H9 (cell line): ENCODE results near the gene COL18A1. TPM values are rescaled to one million over a fixed set of nuclear protein-coding genes. Genes with fewer than 3 reads are reported as not detected.

ENCODE experiments used
- DNase-seq: peaks from one replicate; pipeline ENCODE4 v3.0.0-alpha.2; 2017
- H2AFZ ChIP-seq: one replicate; pipeline ENCODE4 v1.6.1; 2013; ENCODE audit warnings: mild to moderate bottlenecking, low read length, control low read depth, moderate library complexity
- H2AK5ac ChIP-seq: 2 replicates; pipeline ENCODE4 v1.6.1; 2013; ENCODE audit warnings: low read length, control low read depth, mixed read lengths; ENCODE audit not compliant: insufficient read length
- H2BK120ac ChIP-seq: one replicate; pipeline ENCODE4 v1.6.1; 2013; ENCODE audit warnings: low read depth, mild to moderate bottlenecking, low read length, control low read depth, inconsistent platforms; ENCODE audit not compliant: poor library complexity, severe bottlenecking
- H2BK12ac ChIP-seq: 2 replicates; pipeline ENCODE4 v1.6.1; 2013; ENCODE audit warnings: low read length, control low read depth, mixed read lengths, low read depth; ENCODE audit not compliant: insufficient read length
- H2BK15ac ChIP-seq: 2 replicates; pipeline ENCODE4 v1.6.1; 2013; ENCODE audit warnings: low read depth, low read length, control low read depth
- H2BK20ac ChIP-seq: one replicate; pipeline ENCODE4 v1.6.1; 2013; ENCODE audit warnings: low read depth, mild to moderate bottlenecking, low read length, control low read depth, inconsistent platforms; ENCODE audit not compliant: poor library complexity, severe bottlenecking
- H2BK5ac ChIP-seq: 2 replicates; pipeline ENCODE4 v1.6.1; 2013; ENCODE audit warnings: low read length, control low read depth, mixed read lengths; ENCODE audit not compliant: insufficient read length
- H3K14ac ChIP-seq: 2 replicates; pipeline ENCODE4 v1.6.1; 2013; ENCODE audit warnings: low read length, control low read depth; ENCODE audit not compliant: insufficient read depth
- H3K18ac ChIP-seq: 2 replicates; pipeline ENCODE4 v1.6.1; 2013; ENCODE audit warnings: low read depth, mild to moderate bottlenecking, mixed read lengths, low read length, control low read depth; ENCODE audit not compliant: insufficient read length
- H3K23ac ChIP-seq: 2 replicates; pipeline ENCODE4 v1.6.1; 2013; ENCODE audit warnings: low read length, control low read depth, mixed read lengths, low read depth; ENCODE audit not compliant: insufficient read length
- H3K23me2 ChIP-seq: 2 replicates; pipeline ENCODE4 v1.6.1; 2013; ENCODE audit warnings: low read depth, mild to moderate bottlenecking, mixed read lengths, low read length, control low read depth; ENCODE audit not compliant: insufficient read length, poor library complexity, severe bottlenecking
- H3K27ac ChIP-seq: 2 replicates; pipeline ENCODE4 v1.5.1; 2013; ENCODE audit warnings: low read length, control low read depth, mixed read lengths, low read depth; ENCODE audit not compliant: insufficient read length
- H3K27me3 ChIP-seq: 2 replicates; pipeline ENCODE4 v1.6.1; 2013; ENCODE audit warnings: low read length, control low read depth, inconsistent platforms; ENCODE audit not compliant: insufficient read depth
- H3K4ac ChIP-seq: 2 replicates; pipeline ENCODE4 v1.6.1; 2013; ENCODE audit warnings: low read depth, mild to moderate bottlenecking, control low read depth, inconsistent platforms, low read length, moderate library complexity
- H3K4me1 ChIP-seq: 2 replicates; pipeline ENCODE4 v1.6.1; 2013; ENCODE audit warnings: low read length, control low read depth, inconsistent platforms; ENCODE audit not compliant: insufficient read depth
- H3K4me2 ChIP-seq: 2 replicates; pipeline ENCODE4 v1.6.1; 2013; ENCODE audit warnings: low read length, control low read depth, mixed read lengths; ENCODE audit not compliant: insufficient read length, insufficient read depth
- H3K56ac ChIP-seq: 2 replicates; pipeline ENCODE4 v1.6.1; 2013; ENCODE audit warnings: low read depth, mild to moderate bottlenecking, mixed read lengths, low read length, control low read depth; ENCODE audit not compliant: insufficient read length
- H3K79me1 ChIP-seq: 2 replicates; pipeline ENCODE4 v1.6.1; 2013; ENCODE audit warnings: low read depth, mild to moderate bottlenecking, moderate library complexity, low read length, control low read depth, inconsistent platforms; ENCODE audit not compliant: insufficient read depth, poor library complexity, severe bottlenecking
- H3K79me2 ChIP-seq: 2 replicates; pipeline ENCODE4 v1.6.1; 2013; ENCODE audit warnings: low read length, control low read depth, inconsistent platforms; ENCODE audit not compliant: insufficient read depth
- H3K9ac ChIP-seq: 2 replicates; pipeline ENCODE4 v1.6.1; 2013; ENCODE audit warnings: low read length, control low read depth, mixed read lengths; ENCODE audit not compliant: insufficient read length; ENCODE audit errors: extremely low read depth
- H3K9me3 ChIP-seq: one replicate; pipeline ENCODE4 v1.6.1; 2013; ENCODE audit warnings: low read depth, low read length, inconsistent platforms; ENCODE audit not compliant: control insufficient read depth
- H3T11ph ChIP-seq: one replicate; pipeline ENCODE4 v1.6.1; 2013; ENCODE audit warnings: mild to moderate bottlenecking, low read length, control low read depth, inconsistent platforms
- H4K20me1 ChIP-seq: one replicate; pipeline ENCODE4 v1.6.1; 2013; ENCODE audit not compliant: control insufficient read depth, insufficient read length, insufficient read depth
- H4K5ac ChIP-seq: 2 replicates; pipeline ENCODE4 v1.6.1; 2013; ENCODE audit warnings: low read depth, mild to moderate bottlenecking, mixed read lengths, low read length, control low read depth; ENCODE audit not compliant: insufficient read length
- H4K8ac ChIP-seq: replicated peaks from 2 replicates; pipeline ENCODE4 v1.6.1; 2013; ENCODE audit warnings: low read length, control low read depth, mixed read lengths, low read depth; ENCODE audit not compliant: insufficient read length
- H4K91ac ChIP-seq: 2 replicates; pipeline ENCODE4 v1.6.1; 2013; ENCODE audit warnings: low read depth, mild to moderate bottlenecking, moderate library complexity, mixed read lengths, low read length, control low read depth; ENCODE audit not compliant: insufficient read length
- H3K27ac Mint-ChIP-seq, 3 experiments: 2 replicates in 2 of 3; 3 replicates in 1 of 3; pipeline ENCODE4 v1.8.0; 2020 to 2021; ENCODE audit warnings: mixed read lengths in 3 of 3, mild to moderate bottlenecking in 1 of 3, moderate library complexity in 1 of 3
- H3K27me3 Mint-ChIP-seq: 2 replicates; pipeline ENCODE4 v1.8.0; 2021; ENCODE audit warnings: low read depth, mild to moderate bottlenecking, moderate library complexity, mixed read lengths
- H3K36me3 Mint-ChIP-seq, 3 experiments: 2 replicates in 2 of 3; 3 replicates in 1 of 3; pipeline ENCODE4 v1.8.0; 2020 to 2021; ENCODE audit warnings: low read depth in 3 of 3, mixed read lengths in 3 of 3; ENCODE audit not compliant: insufficient read depth in 1 of 3
- H3K4me1 Mint-ChIP-seq, 2 experiments: 2 replicates each; pipeline ENCODE4 v1.8.0; 2020; ENCODE audit warnings: mixed read lengths in 2 of 2
- H3K4me3 Mint-ChIP-seq, 2 experiments: 2 replicates in 1 of 2; 3 replicates in 1 of 2; pipeline ENCODE4 v1.8.0; 2020 to 2021; ENCODE audit warnings: mild to moderate bottlenecking in 2 of 2, mixed read lengths in 2 of 2, moderate library complexity in 1 of 2
- H3K9me3 Mint-ChIP-seq, 2 experiments: 2 replicates in 1 of 2; 3 replicates in 1 of 2; pipeline ENCODE4 v1.8.0; 2020; ENCODE audit warnings: mild to moderate bottlenecking in 2 of 2, mixed read lengths in 2 of 2, moderate library complexity in 1 of 2
- WGBS: extraction: QIAGEN DNeasy Blood & Tissue Kit; methylation state at CpG from one replicate; pipeline ENCODE4 v1.1.7; 2013; ENCODE audit warnings: missing lambda C conversion rate, low lambda C conversion rate, mixed read lengths; ENCODE audit not compliant: insufficient read length; ENCODE audit errors: extremely low coverage; 5-methylcytosine and 5-hydroxymethylcytosine counted together
- total RNA-seq: library from RNA; stranded (reverse); gene quantifications from 2 replicates; pipeline ENCODE4 v1.2.1, GENCODE V29; 2021
- TF ChIP-seq, protein P1 (sequence below): fragments of 200-600 bp; sonication (generic); conservative IDR thresholded peaks from 3 replicates; pipeline ENCODE4 v1.8.0; 2021; ENCODE audit warnings: antibody characterized with exemption, mild to moderate bottlenecking

The COL18A1 gene
- total RNA-seq, 1 experiment from 2014 or later = 232 TPM

DNA sequence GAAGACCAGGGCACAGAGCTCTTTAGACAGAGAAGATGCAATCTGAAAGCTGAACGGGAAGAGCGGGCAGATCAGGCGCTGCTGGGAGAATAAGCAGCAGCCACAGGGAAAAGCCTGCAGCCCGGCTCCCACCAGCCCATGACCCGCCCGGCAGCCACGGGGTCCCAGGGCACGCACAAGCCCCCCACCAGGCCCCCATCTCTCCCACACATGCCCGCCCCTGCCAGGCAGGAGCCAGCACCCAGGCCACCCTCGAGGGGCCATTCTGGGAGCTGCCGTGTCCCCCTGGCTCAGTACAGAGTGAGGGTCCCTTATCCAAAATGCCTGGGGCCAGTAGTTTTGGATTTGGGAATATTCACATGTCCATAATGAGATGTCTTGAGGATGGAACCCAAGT, 120.9 kb downstream of the COL18A1 start:
- H3K9ac ChIP-seq = no peak overlapping the region
- no peak overlapping the region for H3K14ac ChIP-seq
- no peak overlapping the region for H2AK5ac ChIP-seq
- no peak overlapping the region for H4K5ac ChIP-seq
- no peak overlapping the region for H3K4me2 ChIP-seq
- H4K8ac ChIP-seq = no peak overlapping the region
- H3K9me3 ChIP-seq = no peaks in the 10 kb centered on the region
- no peak overlapping the region for H3K23ac ChIP-seq
- H3K56ac ChIP-seq = no peak overlapping the region
- no peak overlapping the region for H3K27ac ChIP-seq
- no peak overlapping the region for H2AFZ ChIP-seq
- no peaks in the 10 kb centered on the region for H3K23me2 ChIP-seq
- Mint-ChIP-seq H3K27me3 (peaks cover 5% of the 10 kb centered on the region; the same call in 1 of the 2 replicates), H3K9me3 (peaks cover 14 to 20% of the 10 kb centered on the region in 2 experiments), H3K27ac (no peak overlapping the region), H3K36me3 (peaks cover 37 to 48% (median 38%) of the 10 kb centered on the region in 3 experiments), H3K4me1 (no peaks in the 10 kb centered on the region; a peak in 1 of 4 replicates), H3K4me3 (no peak overlapping the region; a peak in 1 of 5 replicates)
- H4K91ac ChIP-seq = no peak overlapping the region
- H3K4ac ChIP-seq = no peak overlapping the region
- no peak overlapping the region for H2BK5ac ChIP-seq
- TF ChIP-seq, protein P1, sequence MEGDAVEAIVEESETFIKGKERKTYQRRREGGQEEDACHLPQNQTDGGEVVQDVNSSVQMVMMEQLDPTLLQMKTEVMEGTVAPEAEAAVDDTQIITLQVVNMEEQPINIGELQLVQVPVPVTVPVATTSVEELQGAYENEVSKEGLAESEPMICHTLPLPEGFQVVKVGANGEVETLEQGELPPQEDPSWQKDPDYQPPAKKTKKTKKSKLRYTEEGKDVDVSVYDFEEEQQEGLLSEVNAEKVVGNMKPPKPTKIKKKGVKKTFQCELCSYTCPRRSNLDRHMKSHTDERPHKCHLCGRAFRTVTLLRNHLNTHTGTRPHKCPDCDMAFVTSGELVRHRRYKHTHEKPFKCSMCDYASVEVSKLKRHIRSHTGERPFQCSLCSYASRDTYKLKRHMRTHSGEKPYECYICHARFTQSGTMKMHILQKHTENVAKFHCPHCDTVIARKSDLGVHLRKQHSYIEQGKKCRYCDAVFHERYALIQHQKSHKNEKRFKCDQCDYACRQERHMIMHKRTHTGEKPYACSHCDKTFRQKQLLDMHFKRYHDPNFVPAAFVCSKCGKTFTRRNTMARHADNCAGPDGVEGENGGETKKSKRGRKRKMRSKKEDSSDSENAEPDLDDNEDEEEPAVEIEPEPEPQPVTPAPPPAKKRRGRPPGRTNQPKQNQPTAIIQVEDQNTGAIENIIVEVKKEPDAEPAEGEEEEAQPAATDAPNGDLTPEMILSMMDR = no peak
- no peaks in the 10 kb centered on the region for H4K20me1 ChIP-seq
- H3K79me1 ChIP-seq = no peaks in the 10 kb centered on the region
- H2BK12ac ChIP-seq = no peak overlapping the region
- H3K27me3 ChIP-seq = no peaks in the 10 kb centered on the region
- no peak overlapping the region for H2BK15ac ChIP-seq
- whole genome bisulfite sequencing = no CpG with 5 or more reads among the region's 11 CpGs
- no peak overlapping the region for H2BK20ac ChIP-seq
- no peaks in the 10 kb centered on the region for H3K79me2 ChIP-seq
- H2BK120ac ChIP-seq = no peak overlapping the region
- no peaks in the 10 kb centered on the region for H3K4me1 ChIP-seq
- H3T11ph ChIP-seq = no peak overlapping the region
- DNase-seq = no peak
- no peak overlapping the region for H3K18ac ChIP-seq
